Spleen (tissue), 7 donors: Measurements from ENCODE around the gene GAGE12H.

ENCODE experiments used
- CTCF ChIP-seq, 11 experiments: fragments of 200-600 bp in 7 of 11; fragments of 450-650 bp in 4 of 11; sonication (generic) in 4 of 11; IDR thresholded peaks in 8 of 11; conservative IDR thresholded peaks in 3 of 11; 1 replicate in 7 of 11; 2 replicates in 4 of 11; pipeline versions ENCODE4 v1.4.0 to v1.8.0; 2016 to 2021; ENCODE audit warnings: antibody characterized with exemption in 11 of 11, inconsistent platforms in 4 of 11, mild to moderate bottlenecking in 1 of 11
- POLR2A ChIP-seq, 3 donors: fragments of 450-650 bp; IDR thresholded peaks; one replicate each; pipeline ENCODE4 v1.5.1; 2017; ENCODE audit warnings: antibody characterized with exemption in 3 of 3, mild to moderate bottlenecking in 1 of 3
- POLR2AphosphoS5 ChIP-seq, 3 donors: sonication (generic); formaldehyde crosslinking; IDR thresholded peaks; one replicate each; pipeline ENCODE4 v1.5.1; 2017; ENCODE audit warnings: antibody characterized with exemption in 3 of 3
- donor health status: DM: no; HTN: no; CAD: no; lungs with moderate emphysema.
- donor health status: DM: no; HTN: no; CAD: no.
- donor health status: DM: no; HTN: no; CAD: no.

- TF ChIP-seq CTCF (IDR thresholded peaks at IDR 0.05 in 8 of 11, conservative IDR thresholded peaks at IDR 0.05 in 3 of 11) (peak in 3 of 11 experiments; percentile 13 to 22 (median 21)), POLR2A (IDR thresholded peaks at IDR 0.05) (no peak), POLR2AphosphoS5 (IDR thresholded peaks at IDR 0.05) (no peak)
These were observed 47.5 kb downstream of the GAGE12H start for GRCh38 chrX:49627086-49627777.
